K562 (cell line): ENCODE measurements around the gene NPEPL1. TPM values are rescaled to one million over a fixed set of nuclear protein-coding genes. Genes with fewer than 3 reads are reported as not detected.

Experiments used
- ATAC-seq: fragments of 200-7000 bp; cut with Tn5 transposase; 3 replicates; pipeline ENCODE4 v1.9.1; 2020; ENCODE audit warnings: moderate library complexity
- BruUV-seq: library from RNA; stranded (reverse); fragments of 400-500 nt; replicated peaks from 2 replicates; lab custom pipeline; 2021; lab: Mats Ljungman, UMichigan
- CTCF ChIA-PET: fragments of 300-600 bp; formaldehyde crosslinking; extraction: SDS; loops from one replicate; lab custom pipeline; 2021; ENCODE audit warnings: low intra/inter-chr PET ratio; lab: Yijun Ruan, JAX
- POLR2A ChIA-PET: fragments of 300-600, 350-650 bp; sonication (Branson Sonifier 250); formaldehyde crosslinking; extraction: SDS; loops from one replicate; lab custom pipeline; 2021; ENCODE audit warnings: antibody characterized with exemption, inconsistent platforms; lab: Yijun Ruan, JAX
- DNase-seq, 4 experiments: peaks; one replicate each; pipeline versions ENCODE4 v3.0.0 to v3.0.0-alpha.2; 2011 to 2018; ENCODE audit warnings: low spot score in 3 of 4, mixed read lengths in 3 of 4; ENCODE audit errors: extremely low read depth in 1 of 4
- FAIRE-seq: peaks from 2 replicates; lab custom pipeline; 2011; peaks lifted over from hg19 to GRCh38; lab: Jason Lieb, UNC
- H2AFZ ChIP-seq: 2 replicates; pipeline ENCODE4 v1.6.0; 2011; ENCODE audit warnings: low read depth, low read length, control low read depth, inconsistent platforms
- H3K27ac ChIP-seq: fragments of 200-600 bp; 3 replicates; pipeline ENCODE4 v1.8.0; 2011; ENCODE audit warnings: low read depth, mild to moderate bottlenecking, control low read depth, inconsistent platforms, low read length, moderate library complexity, mixed read lengths; ENCODE audit errors: extremely low read depth
- H3K27me3 ChIP-seq, 2 experiments: fragments of 300-600 bp in 1 of 2; 2 replicates in 1 of 2; 3 replicates in 1 of 2; pipeline versions ENCODE4 v1.6.0 to v1.8.0; 2011; ENCODE audit warnings: inconsistent platforms in 2 of 2, low read length in 2 of 2, mild to moderate bottlenecking in 1 of 2, mixed read lengths in 1 of 2, moderate library complexity in 1 of 2; ENCODE audit not compliant: control insufficient read depth in 2 of 2, insufficient read depth in 2 of 2
- H3K36me3 ChIP-seq: fragments of 300-600 bp; 3 replicates; pipeline ENCODE4 v1.8.0; 2011; ENCODE audit warnings: mild to moderate bottlenecking, low read length, inconsistent platforms; ENCODE audit not compliant: control insufficient read depth, insufficient read depth
- H3K4me1 ChIP-seq, 2 experiments: fragments of 200-600 bp in 1 of 2; replicated peaks in 1 of 2; 2 replicates in 1 of 2; 3 replicates in 1 of 2; pipeline versions ENCODE4 v1.5.1 to v1.8.0; 2011; ENCODE audit warnings: inconsistent platforms in 2 of 2, low read length in 2 of 2, mild to moderate bottlenecking in 1 of 2, mixed read lengths in 1 of 2, moderate library complexity in 1 of 2; ENCODE audit not compliant: control insufficient read depth in 2 of 2, insufficient read depth in 2 of 2
- H3K4me2 ChIP-seq: 2 replicates; pipeline ENCODE4 v1.6.1; 2011; ENCODE audit warnings: low read length, control low read depth, inconsistent platforms, mixed read lengths; ENCODE audit not compliant: insufficient read depth
- H3K4me3 ChIP-seq: fragments of 200-600 bp; sonication (generic), shearing (Covaris generic); 2 replicates; pipeline ENCODE4 v1.5.1; 2016; ENCODE audit warnings: control low read depth, inconsistent platforms
- H3K79me2 ChIP-seq: fragments of 200-600 bp; 3 replicates; pipeline ENCODE4 v1.8.0; 2011; ENCODE audit warnings: low read length, inconsistent platforms; ENCODE audit not compliant: control insufficient read depth, insufficient read depth
- H3K9ac ChIP-seq, 2 experiments: 2 replicates each; pipeline versions ENCODE4 v1.6.0 to v1.6.1; 2011; ENCODE audit warnings: low read depth in 2 of 2, low read length in 2 of 2, control low read depth in 1 of 2, inconsistent platforms in 1 of 2, mild to moderate bottlenecking in 1 of 2, mixed read lengths in 1 of 2; ENCODE audit not compliant: insufficient read depth in 1 of 2
- H3K9me1 ChIP-seq: one replicate; pipeline ENCODE4 v1.6.0; 2011; ENCODE audit warnings: inconsistent platforms, mild to moderate bottlenecking, low read length, moderate library complexity; ENCODE audit not compliant: control insufficient read depth, insufficient read depth
- H3K9me3 ChIP-seq: replicated peaks from 2 replicates; pipeline ENCODE4 v1.5.1; 2011; ENCODE audit warnings: low read depth, low read length, inconsistent platforms; ENCODE audit not compliant: control insufficient read depth, insufficient read depth
- H4K20me1 ChIP-seq: replicated peaks from 2 replicates; pipeline ENCODE4 v1.6.1; 2011; ENCODE audit warnings: low read length, inconsistent platforms, mixed read lengths; ENCODE audit not compliant: control insufficient read depth, insufficient read depth
- DIDO1 ChIP-seq: fragments of 450-650 bp; IDR thresholded peaks from 2 replicates; pipeline ENCODE4 v1.6.1; 2016; ENCODE audit warnings: low read depth, missing biosample characterization, missing genetic modification characterization
- IRF1 ChIP-seq: sonication (generic); formaldehyde crosslinking; IDR thresholded peaks from 2 replicates; pipeline ENCODE4 v1.8.0; 2022; ENCODE audit warnings: missing genetic modification reagents, mild to moderate bottlenecking, borderline replicate concordance
- KDM1A ChIP-seq, 2 experiments: fragments of 450-650 bp; IDR thresholded peaks; 2 replicates each; pipeline ENCODE4 v1.6.1; 2016; ENCODE audit warnings: mild to moderate bottlenecking in 2 of 2
- LEF1 ChIP-seq: fragments of 450-650 bp; IDR thresholded peaks from 2 replicates; pipeline ENCODE4 v1.6.1; 2016; ENCODE audit warnings: mild to moderate bottlenecking
- NKRF ChIP-seq: fragments of 450-650 bp; IDR thresholded peaks from 2 replicates; pipeline ENCODE4 v1.6.1; 2016; ENCODE audit warnings: borderline replicate concordance
- RBM17 ChIP-seq: fragments of 200-400 bp; formaldehyde crosslinking; IDR thresholded peaks from 2 replicates; pipeline ENCODE4 v1.6.1; 2017; ENCODE audit warnings: low read depth, mild to moderate bottlenecking, low read length, borderline replicate concordance
- REST ChIP-seq, 2 experiments: fragments of 450-650 bp; formaldehyde crosslinking in 1 of 2; IDR thresholded peaks; 2 replicates each; pipeline versions ENCODE4 v1.4.0 to v1.6.1; 2014 to 2020; ENCODE audit warnings: mild to moderate bottlenecking in 2 of 2, borderline replicate concordance in 1 of 2, low read depth in 1 of 2
- SUPT5H ChIP-seq: fragments of 450-650 bp; IDR thresholded peaks from 2 replicates; pipeline ENCODE4 v1.6.1; 2016
- TAF1 ChIP-seq: IDR thresholded peaks from 2 replicates; pipeline ENCODE4 v1.6.1; 2011; ENCODE audit warnings: mild to moderate bottlenecking, low read length, moderate library complexity; ENCODE audit not compliant: insufficient read depth, control insufficient read depth, severe bottlenecking; ENCODE audit errors: extremely low read depth
- WGBS: fragments of 100-300 bp; shearing (Covaris generic); methylation state at CpG from one replicate; pipeline ENCODE4 v1.1.6; 2016; ENCODE audit warnings: low coverage, mixed read lengths; ENCODE audit not compliant: insufficient coverage; ENCODE audit errors: missing lambda C conversion rate; 5-methylcytosine and 5-hydroxymethylcytosine counted together
- in situ Hi-C: fragments of 300-500 bp; cut with MboI; formaldehyde crosslinking; loops from 4 replicates; pipeline ENCODE4 v1.15.0; 2018; ENCODE audit warnings: inconsistent platforms, mixed read lengths
- intact Hi-C: fragments of 100-400 bp; cut with micrococcal nuclease; formaldehyde crosslinking; loops from 2 replicates; pipeline ENCODE4 v1.14.2; 2022
- polyA plus RNA-seq, 8 experiments: library from polyadenylated mRNA; depleted of rRNA in 4 of 8; stranded (reverse) in 5 of 8; unstranded in 3 of 8; fragments of >200 nt; fragmentation: Nextera tagmentation in 2 of 8; fragmentation: Illumina TruSeq in 1 of 8; extraction: Ambion mirVana in 2 of 8; extraction: Trizol in 1 of 8; gene quantifications; 2 replicates each; pipeline versions ENCODE4 v1.2.1 to v1.2.3, GENCODE V29; 2011 to 2014; ENCODE audit warnings: inconsistent platforms in 1 of 8, missing spikeins in 1 of 8
- total RNA-seq, 7 experiments: library from RNA; depleted of rRNA in 6 of 7; stranded (reverse); fragments of >200 nt in 6 of 7; fragmentation: Illumina TruSeq in 2 of 7; extraction: Trizol in 2 of 7; gene quantifications; 2 replicates each; pipeline versions ENCODE4 v1.2.1 to v1.2.3, GENCODE V29; 2011 to 2021; ENCODE audit warnings: low replicate concordance in 1 of 7

Gene NPEPL1
- total and polyA plus RNA-seq, 9 of the 15 experiments (the other 6 are each of a cell fraction or from before 2014, with no cell fraction given) = 0.04 to 5.6 (median 0.94) TPM

GRCh38 chr20:58743929-58744534, 51.4 kb downstream of the NPEPL1 start:
- in situ Hi-C loops = no loop called here
- no peaks in the 10 kb centered on the region for H3K9me3 ChIP-seq
- BruUV-seq = no TSS peak
- intact Hi-C loops = no loop called here
- no peaks in the 10 kb centered on the region for H3K79me2 ChIP-seq
- POLR2A ChIA-PET = interaction anchor here (1.2 kb wide), 1 partner anchor 19 kb away, joined by 3 read pairs; no protein-coding TSS in a partner anchor
- ATAC-seq (no peak), DNase-seq (no peak), FAIRE-seq (no peak)
- no peaks in the 10 kb centered on the region for H3K36me3 ChIP-seq
- no CpG with 5 or more reads among the region's 1 CpG for WGBS
- peaks cover 0 to 28% of the 10 kb centered on the region in 2 experiments; a peak in 3 of 5 replicates for H3K27me3 ChIP-seq
- H4K20me1 ChIP-seq = no peaks in the 10 kb centered on the region; the same call in 1 of the 2 replicates
- H3K4me1 ChIP-seq = no peaks in the 10 kb centered on the region
- H3K9me1 ChIP-seq = no peaks in the 10 kb centered on the region
- no peak overlapping the region for H3K27ac ChIP-seq
- no peak overlapping the region for H3K9ac ChIP-seq
- CTCF ChIA-PET = no interaction called here
- no peak overlapping the region for H3K4me3 ChIP-seq
- H2AFZ ChIP-seq = no peak overlapping the region
- no peak overlapping the region for H3K4me2 ChIP-seq
- TF ChIP-seq REST (IDR thresholded peaks at IDR 0.05; ENCODE audit: borderline replicate concordance) (no peak), REST (CRISPR knock-in tag; IDR thresholded peaks at IDR 0.05; ENCODE audit: low read depth) (no peak), LEF1 (no peak), KDM1A (IDR thresholded peaks at IDR 0.05) (no peak), IRF1 (no peak), TAF1 (no peak), DIDO1 (no peak), NKRF (no peak), SUPT5H (no peak), RBM17 (no peak)
